Liver (tissue), 9 donors: ENCODE data around the gene ADAP2. TPM values are rescaled to one million over a fixed set of nuclear protein-coding genes. Genes with fewer than 3 reads are reported as not detected.

Experiments
- DNase-seq: peaks from one replicate; pipeline ENCODE4 v3.0.0-alpha.2; 2017; ENCODE audit warnings: low spot score
- H3K27ac ChIP-seq, 2 donors: one replicate each; pipeline ENCODE4 v1.7.0; 2013; ENCODE audit warnings: inconsistent platforms in 2 of 2, low read length in 2 of 2, control low read depth in 1 of 2, low read depth in 1 of 2, mild to moderate bottlenecking in 1 of 2
- H3K27me3 ChIP-seq, 4 donors: one replicate each; pipeline versions ENCODE4 v1.6.1 to v1.7.0; 2013; ENCODE audit warnings: low read length in 3 of 4, inconsistent platforms in 1 of 4, mild to moderate bottlenecking in 1 of 4, moderate library complexity in 1 of 4; ENCODE audit not compliant: control insufficient read depth in 4 of 4, insufficient read depth in 4 of 4
- H3K36me3 ChIP-seq, 4 donors: one replicate each; pipeline versions ENCODE4 v1.6.1 to v1.7.0; 2013; ENCODE audit warnings: low read length in 3 of 4, mild to moderate bottlenecking in 3 of 4, low read depth in 1 of 4, moderate library complexity in 1 of 4; ENCODE audit not compliant: control insufficient read depth in 4 of 4, insufficient read depth in 3 of 4
- H3K4me1 ChIP-seq, 4 donors: one replicate each; pipeline versions ENCODE4 v1.6.1 to v1.7.0; 2013; ENCODE audit warnings: low read length in 3 of 4, mild to moderate bottlenecking in 3 of 4, moderate library complexity in 1 of 4; ENCODE audit not compliant: control insufficient read depth in 4 of 4, insufficient read depth in 4 of 4
- H3K4me3 ChIP-seq, 3 donors: one replicate each; pipeline versions ENCODE4 v1.6.1 to v1.7.0; 2013; ENCODE audit warnings: low read length in 3 of 3, control low read depth in 1 of 3, low read depth in 1 of 3, mild to moderate bottlenecking in 1 of 3
- H3K9ac ChIP-seq, 2 donors: one replicate each; pipeline ENCODE4 v1.7.0; 2013; ENCODE audit warnings: low read length in 2 of 2, mild to moderate bottlenecking in 2 of 2, moderate library complexity in 2 of 2, control low read depth in 1 of 2, low read depth in 1 of 2
- H3K9me3 ChIP-seq, 4 donors: one replicate each; pipeline versions ENCODE4 v1.6.1 to v1.7.0; 2013; ENCODE audit warnings: low read length in 3 of 4; ENCODE audit not compliant: control insufficient read depth in 4 of 4
- ATF3 ChIP-seq: IDR thresholded peaks from 2 replicates; pipeline ENCODE4 v1.6.1; 2016; ENCODE audit warnings: antibody characterized with exemption
- CTCF ChIP-seq: fragments of 150-350 bp; IDR thresholded peaks from 2 replicates; pipeline ENCODE4 v1.5.1; 2017; ENCODE audit warnings: improper control_type of control experiment, low read depth, low read length; ENCODE audit not compliant: missing input control
- EGR1 ChIP-seq, 2 donors: IDR thresholded peaks; 2 replicates each; pipeline ENCODE4 v1.6.1; 2016 to 2018; ENCODE audit warnings: antibody characterized with exemption in 2 of 2, low read depth in 2 of 2
- FOXA1 ChIP-seq: IDR thresholded peaks from 2 replicates; pipeline ENCODE4 v1.6.1; 2016; ENCODE audit warnings: antibody characterized with exemption
- FOXA2 ChIP-seq: IDR thresholded peaks from 2 replicates; pipeline ENCODE4 v1.6.1; 2016; ENCODE audit warnings: antibody characterized with exemption
- GABPA ChIP-seq, 2 donors: IDR thresholded peaks in 1 of 2; conservative IDR thresholded peaks in 1 of 2; 2 replicates each; pipeline ENCODE4 v1.6.1; 2016; ENCODE audit warnings: antibody characterized with exemption in 2 of 2, mild to moderate bottlenecking in 1 of 2, moderate library complexity in 1 of 2
- HNF4A ChIP-seq, 2 donors: conservative IDR thresholded peaks; 2 replicates each; pipeline ENCODE4 v1.6.1; 2016; ENCODE audit warnings: antibody characterized with exemption in 2 of 2, mild to moderate bottlenecking in 2 of 2
- HNF4G ChIP-seq: IDR thresholded peaks from 2 replicates; pipeline ENCODE4 v1.6.1; 2016; ENCODE audit warnings: antibody characterized with exemption
- JUND ChIP-seq, 2 donors: IDR thresholded peaks; 2 replicates each; pipeline ENCODE4 v1.6.1; 2016; ENCODE audit warnings: antibody characterized with exemption in 2 of 2
- MAX ChIP-seq: IDR thresholded peaks from 2 replicates; pipeline ENCODE4 v1.6.1; 2016; ENCODE audit warnings: antibody characterized with exemption
- NR2F2 ChIP-seq: IDR thresholded peaks from 2 replicates; pipeline ENCODE4 v1.6.1; 2016; ENCODE audit warnings: antibody characterized with exemption
- RAD21 ChIP-seq, 2 donors: IDR thresholded peaks; 2 replicates each; pipeline ENCODE4 v1.6.1; 2016; ENCODE audit warnings: antibody characterized with exemption in 2 of 2, mild to moderate bottlenecking in 2 of 2
- REST ChIP-seq: IDR thresholded peaks from 2 replicates; pipeline ENCODE4 v1.6.1; 2016; ENCODE audit warnings: antibody characterized with exemption, mild to moderate bottlenecking
- RXRA ChIP-seq, 2 donors: IDR thresholded peaks; 2 replicates each; pipeline ENCODE4 v1.6.1; 2017 to 2018; ENCODE audit warnings: antibody characterized with exemption in 2 of 2, mild to moderate bottlenecking in 1 of 2
- SP1 ChIP-seq: IDR thresholded peaks from 2 replicates; pipeline ENCODE4 v1.6.1; 2018; ENCODE audit warnings: antibody characterized with exemption, mild to moderate bottlenecking
- TAF1 ChIP-seq: conservative IDR thresholded peaks from 2 replicates; pipeline ENCODE4 v1.6.1; 2016; ENCODE audit warnings: antibody characterized with exemption, mild to moderate bottlenecking
- YY1 ChIP-seq: IDR thresholded peaks from 2 replicates; pipeline ENCODE4 v1.6.1; 2016; ENCODE audit warnings: antibody characterized with exemption, mild to moderate bottlenecking
- ZBTB33 ChIP-seq: IDR thresholded peaks from 2 replicates; pipeline ENCODE4 v1.6.1; 2016; ENCODE audit warnings: antibody characterized with exemption
- WGBS: extraction: QIAGEN DNeasy Blood & Tissue Kit; methylation state at CpG from one replicate; pipeline ENCODE4 v1.1.7; 2013; 5-methylcytosine and 5-hydroxymethylcytosine counted together
- polyA plus RNA-seq, 2 donors: library from polyadenylated mRNA; stranded (reverse) in 1 of 2; unstranded in 1 of 2; fragments of 200-250 nt in 1 of 2; fragments of >200 nt in 1 of 2; fragmentation: Nextera tagmentation in 1 of 2; extraction: Ambion mirVana in 1 of 2; gene quantifications; one replicate each; pipeline versions ENCODE4 v1.2.1 to v1.2.3, GENCODE V29; 2013 to 2015
- total RNA-seq, 2 donors: library from RNA; depleted of rRNA; stranded (reverse); fragments of >200 nt; gene quantifications; one replicate each; pipeline ENCODE4 v1.2.3, GENCODE V29; 2014
- donor health status: healthy.
- donor health status: healthy.
- donor health status: healthy.
- donor health status: healthy.
- donor health status: healthy.

ADAP2 gene
- total and polyA plus RNA-seq, 4 donors: 5.2 to 18.6 (median 11.9) TPM

GRCh38 chr17:30997270-30997669 lies 75.5 kb downstream of the ADAP2 start:
- Histone ChIP-seq H3K9me3 (no peaks in the 10 kb centered on the region), H3K36me3 (peaks cover 0 to 16% (median 9%) of the 10 kb centered on the region in 4 donors), H3K27ac (no peak overlapping the region), H3K4me1 (no peaks in the 10 kb centered on the region), H3K9ac (no peak overlapping the region), H3K4me3 (no peak overlapping the region), H3K27me3 (no peaks in the 10 kb centered on the region)
- TF ChIP-seq CTCF (no peak), SP1 (no peak), MAX (no peak), ATF3 (no peak), GABPA (IDR thresholded peaks at IDR 0.05 in 1 of 2, conservative IDR thresholded peaks at IDR 0.05 in 1 of 2) (no peak), EGR1 (IDR thresholded peaks at IDR 0.05; ENCODE audit: low read depth in 2 of 2) (no peak), RAD21 (IDR thresholded peaks at IDR 0.05) (no peak), FOXA1 (no peak), YY1 (no peak), RXRA (IDR thresholded peaks at IDR 0.05) (no peak), HNF4A (conservative IDR thresholded peaks at IDR 0.05) (no peak), ZBTB33 (no peak)
- whole genome bisulfite sequencing: 94% methylated on average over 6 of the region's 6 CpGs
- no peak for DNase-seq

- H3K27ac ChIP-seq: no peak overlapping the region
- TF ChIP-seq CTCF (no peak), SP1 (no peak), FOXA2 (no peak), MAX (no peak), EGR1 (IDR thresholded peaks at IDR 0.05; ENCODE audit: low read depth in 2 of 2) (no peak), HNF4G (no peak), TAF1 (no peak), GABPA (IDR thresholded peaks at IDR 0.05 in 1 of 2, conservative IDR thresholded peaks at IDR 0.05 in 1 of 2) (no peak), YY1 (no peak), JUND (IDR thresholded peaks at IDR 0.05) (no peak), ZBTB33 (no peak), RXRA (IDR thresholded peaks at IDR 0.05) (no peak), REST (no peak), ATF3 (no peak), HNF4A (conservative IDR thresholded peaks at IDR 0.05) (no peak), NR2F2 (no peak), RAD21 (IDR thresholded peaks at IDR 0.05) (no peak), FOXA1 (no peak)
- no peaks in the 10 kb centered on the region for H3K27me3 ChIP-seq
- WGBS: 92% methylated on average over 5 of the region's 5 CpGs
- no peak for DNase-seq
- peaks cover 0 to 16% (median 9%) of the 10 kb centered on the region in 4 donors for H3K36me3 ChIP-seq
- no peaks in the 10 kb centered on the region for H3K9me3 ChIP-seq
- no peak overlapping the region for H3K4me3 ChIP-seq
- no peak overlapping the region for H3K9ac ChIP-seq
- no peaks in the 10 kb centered on the region for H3K4me1 ChIP-seq
Measured at GRCh38 chr17:30997842-30998241, 76.1 kb downstream of the ADAP2 start.
